HG03039 (cell line): ENCODE measurements around the gene AP2A1.
"Not testable (repeated sequence)": the region's sequence is repeated elsewhere in the genome, so short reads cannot be mapped to it uniquely, and the experiment has no call there.

Experiments
- ATAC-seq: cut with Tn5 transposase; IDR thresholded peaks from one replicate; pipeline ENCODE4 v1.9.1; 2021; ENCODE audit warnings: mild to moderate bottlenecking, moderate library complexity; ENCODE audit not compliant: unreplicated experiment

AP2A1 gene

DNA sequence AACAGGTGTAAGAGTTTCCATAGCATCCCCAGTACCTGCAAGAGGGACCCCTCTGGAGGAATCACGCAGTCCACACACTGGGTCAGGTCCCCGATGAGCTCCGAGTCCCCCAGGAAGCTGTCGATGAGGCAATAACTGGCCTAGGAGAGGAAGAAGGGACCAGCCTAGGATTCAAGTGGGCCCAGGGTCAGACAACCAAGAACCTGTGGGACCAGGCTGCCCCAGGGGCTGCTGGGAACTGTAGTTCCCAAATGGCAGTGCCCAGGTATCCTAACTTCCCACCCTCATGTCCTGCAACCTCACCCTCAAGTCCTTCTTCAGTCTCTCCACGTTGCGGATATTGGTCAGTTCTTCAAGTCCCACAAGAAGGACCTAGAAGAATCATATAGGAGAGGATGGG, 44.5 kb downstream of the AP2A1 start:
- ATAC-seq: no peak

GRCh38 chr19:49812452-49812996, 45.7 kb downstream of the AP2A1 start:
- no peak for ATAC-seq

- peak; percentile 36 for ATAC-seq
Observed at GRCh38 chr19:49812997-49813861, 46.4 kb downstream of the AP2A1 start, which contains the start of gene FUZ. TSS of gene FUZ (minus strand) at chr19:49813292. CDS start at chr19:49813106, 186 bp downstream.

DNA sequence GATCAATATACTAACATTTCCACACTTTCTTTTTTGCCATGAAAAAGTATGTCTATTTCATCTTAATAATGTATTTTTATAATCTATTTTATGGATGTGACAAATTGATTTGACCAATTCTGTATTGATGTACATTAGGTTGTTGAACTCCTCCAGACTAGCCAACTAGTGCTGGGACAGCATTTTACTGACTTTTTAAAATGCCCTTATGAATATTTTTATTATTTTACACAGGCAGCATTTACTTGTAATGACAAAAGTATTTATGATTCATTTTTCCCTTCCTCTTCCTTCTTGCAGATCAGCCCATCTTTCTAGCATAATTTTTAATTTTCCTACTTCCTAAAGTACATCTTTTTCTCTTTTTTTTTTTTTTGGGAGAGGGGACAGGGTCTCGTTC, 47.2 kb downstream of the AP2A1 start:
- ATAC-seq: no peak

DNA sequence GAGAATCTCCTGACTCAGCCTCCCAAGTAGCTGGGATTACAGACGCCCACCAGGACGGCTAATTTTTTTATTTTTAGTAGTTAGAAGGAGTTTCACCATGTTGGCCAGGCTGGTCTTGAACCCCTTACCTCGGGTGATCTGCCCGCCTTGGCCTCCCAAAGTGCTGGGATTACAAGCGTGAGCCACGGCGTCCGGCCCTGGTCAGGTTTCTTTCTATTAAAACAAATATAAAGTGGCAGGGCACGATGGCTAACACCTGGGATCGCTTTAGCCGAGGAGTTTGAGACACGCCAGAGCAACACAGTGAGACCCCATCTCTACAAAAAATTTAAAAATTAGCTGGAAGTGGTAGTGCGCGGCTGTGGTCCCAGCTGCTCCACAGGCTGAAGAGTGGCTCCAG, 49.8 kb downstream of the AP2A1 start:
- ATAC-seq: no peak

- peak; percentile 62 for ATAC-seq
Observed at GRCh38 chr19:49817964-49818648, 51.3 kb downstream of the AP2A1 start, which contains the start of gene MED25. TSS of gene MED25 (plus strand) at chr19:49818289. CDS start at chr19:49818342, 53 bp downstream.

DNA sequence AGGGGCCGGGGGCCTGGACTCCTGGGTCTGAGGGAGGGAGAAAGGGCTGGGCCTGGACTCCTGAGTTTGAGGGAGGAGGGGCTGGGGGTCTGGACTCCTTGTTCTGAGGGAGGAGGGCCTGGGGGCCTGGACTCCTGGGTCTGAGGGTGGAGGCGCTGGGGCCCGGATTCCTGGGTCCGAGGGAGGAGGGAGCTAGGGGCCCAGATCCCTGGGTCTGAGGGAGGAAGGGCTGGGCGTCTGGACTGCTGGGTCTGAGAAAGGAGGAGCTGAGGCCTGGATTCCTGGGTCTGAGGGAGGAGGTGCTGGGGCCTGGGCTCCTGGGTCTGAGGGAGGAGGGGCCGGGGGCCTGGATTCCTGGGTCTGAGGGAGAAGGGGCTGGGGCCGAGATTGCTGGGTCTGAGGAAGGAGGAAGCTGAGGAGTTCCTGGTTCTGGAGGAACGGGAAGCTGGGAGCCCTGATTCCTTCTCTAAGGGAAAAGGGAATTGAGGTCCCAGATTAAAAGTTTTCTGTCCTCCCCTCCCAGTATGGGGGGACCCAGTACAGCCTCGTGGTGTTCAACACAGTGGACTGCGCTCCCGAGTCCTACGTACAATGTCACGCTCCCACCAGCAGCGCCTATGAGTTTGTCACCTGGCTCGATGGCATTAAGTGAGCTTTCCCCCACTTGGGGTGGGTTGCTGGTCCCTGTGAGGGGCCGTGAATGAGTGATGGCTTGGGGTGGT, 52.0 kb downstream of the AP2A1 start:
- ATAC-seq: no peak

DNA sequence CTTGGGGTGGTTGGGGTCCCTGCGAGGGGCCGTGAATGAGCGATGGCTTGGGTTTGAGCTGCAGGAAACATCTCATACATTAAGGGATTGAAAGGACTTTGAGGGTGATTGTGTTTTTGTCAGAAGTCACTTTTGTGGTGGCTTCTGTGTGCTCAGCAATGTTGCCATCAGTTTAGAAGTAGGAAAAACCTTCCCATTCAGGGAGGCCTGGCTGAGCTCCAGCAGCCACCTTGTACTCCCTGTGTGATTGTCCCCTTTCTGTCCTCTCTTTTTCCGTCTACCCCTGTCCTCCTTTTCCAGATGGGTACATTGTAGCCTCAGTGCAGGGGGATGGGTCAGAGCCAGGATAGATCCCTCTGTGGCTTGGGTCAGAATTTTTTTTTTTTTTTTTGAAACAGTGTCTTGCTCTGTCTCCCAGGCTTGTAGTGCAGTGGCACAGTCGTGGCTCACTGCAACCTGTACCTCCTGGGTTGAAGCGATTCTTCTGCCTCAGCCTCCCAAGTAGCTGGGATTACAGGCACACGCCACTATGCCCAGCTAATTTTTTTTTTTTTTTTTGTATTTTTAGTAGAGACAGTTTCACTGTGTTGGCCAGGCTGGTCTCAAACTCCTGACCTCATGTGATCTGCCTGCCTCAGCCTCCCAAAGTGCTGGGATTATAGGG, 52.8 kb downstream of the AP2A1 start:
- not testable (repeated sequence) for ATAC-seq

DNA sequence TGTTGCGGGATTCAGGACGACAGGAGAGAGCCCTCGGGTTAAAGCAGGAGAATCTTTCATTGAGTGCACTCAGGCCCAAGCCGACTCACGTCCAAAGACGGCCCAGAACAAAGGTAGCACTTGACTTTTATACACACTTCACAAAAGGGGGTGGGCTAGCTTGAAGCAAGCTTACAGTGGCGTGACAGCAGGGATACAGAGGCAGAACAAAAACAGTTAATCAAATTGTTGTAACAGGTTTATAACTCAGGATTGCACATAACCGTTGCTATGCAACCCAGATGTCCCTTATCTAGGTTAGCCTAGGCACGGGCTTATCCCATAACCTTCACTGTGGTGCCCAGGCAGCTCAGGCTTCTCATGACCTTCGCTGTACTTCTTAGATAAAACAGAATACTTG, 53.3 kb downstream of the AP2A1 start:
- no peak for ATAC-seq

GRCh38 chr19:49823472-49823871, 56.7 kb downstream of the AP2A1 start:
- no peak for ATAC-seq

GRCh38 chr19:49824662-49825061, 57.9 kb downstream of the AP2A1 start:
- ATAC-seq: no peak

DNA sequence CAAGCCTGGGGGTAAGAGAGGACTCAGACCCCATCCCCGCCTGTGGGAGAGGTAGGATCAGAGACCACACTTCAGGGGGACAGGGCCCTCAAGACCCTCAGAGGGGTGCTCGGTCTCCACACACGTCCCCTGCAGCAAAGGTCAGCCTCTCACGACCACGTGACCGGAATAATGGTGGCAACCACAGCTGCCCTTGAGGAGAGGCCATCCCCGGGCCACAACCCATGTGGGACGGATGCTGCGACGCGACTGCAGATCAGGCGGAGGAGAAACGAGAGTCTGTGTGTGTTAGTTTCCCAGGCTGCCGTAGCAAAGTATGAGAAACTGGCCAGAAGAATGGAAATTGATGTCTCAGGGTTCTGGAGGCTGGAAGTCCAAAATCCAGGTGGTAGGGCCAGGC, 60.2 kb downstream of the AP2A1 start:
- ATAC-seq: no peak

DNA sequence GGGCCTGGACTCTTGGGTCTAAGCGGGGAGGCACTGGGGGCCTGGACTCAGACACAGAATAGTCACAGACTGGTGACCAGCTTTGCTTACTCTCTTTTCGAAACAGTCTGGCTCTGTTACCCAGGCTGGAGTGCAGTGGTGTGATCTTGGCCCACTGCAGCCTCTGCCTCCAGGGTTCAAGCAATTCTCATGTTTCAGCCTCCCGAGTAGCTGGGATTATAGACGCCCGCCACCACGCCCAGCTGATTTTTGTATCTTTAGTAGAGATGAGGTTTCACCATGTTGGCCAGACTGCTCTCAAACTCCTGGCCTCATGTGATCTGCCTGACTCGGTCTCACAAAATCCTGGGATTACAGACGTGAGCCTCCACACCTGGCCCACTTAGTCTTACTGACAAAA, 62.4 kb downstream of the AP2A1 start:
- ATAC-seq: no peak

GRCh38 chr19:49829721-49830120, 62.9 kb downstream of the AP2A1 start:
- no peak for ATAC-seq

DNA sequence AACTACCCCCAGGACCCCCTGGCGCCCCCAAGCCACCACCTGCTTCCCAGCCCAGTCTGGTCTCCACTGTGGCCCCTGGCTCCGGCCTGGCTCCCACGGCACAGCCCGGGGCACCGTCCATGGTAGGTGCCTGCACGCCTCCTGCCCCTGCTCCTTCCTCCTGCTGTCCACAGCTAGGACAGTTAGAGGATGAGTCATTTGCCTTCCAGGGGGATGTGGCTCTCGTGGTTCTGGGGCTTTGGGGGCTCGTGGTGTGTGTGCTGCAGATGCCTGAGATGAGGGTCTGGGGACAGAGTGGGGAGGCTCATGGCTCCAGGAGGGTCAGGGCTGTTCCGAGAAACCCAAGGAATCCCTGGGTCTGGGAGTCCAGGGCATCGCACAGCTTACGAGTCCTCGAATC, 64.0 kb downstream of the AP2A1 start:
- ATAC-seq: no peak

- no peak for ATAC-seq
Observed at GRCh38 chr19:49831592-49831991, 64.8 kb downstream of the AP2A1 start.

DNA sequence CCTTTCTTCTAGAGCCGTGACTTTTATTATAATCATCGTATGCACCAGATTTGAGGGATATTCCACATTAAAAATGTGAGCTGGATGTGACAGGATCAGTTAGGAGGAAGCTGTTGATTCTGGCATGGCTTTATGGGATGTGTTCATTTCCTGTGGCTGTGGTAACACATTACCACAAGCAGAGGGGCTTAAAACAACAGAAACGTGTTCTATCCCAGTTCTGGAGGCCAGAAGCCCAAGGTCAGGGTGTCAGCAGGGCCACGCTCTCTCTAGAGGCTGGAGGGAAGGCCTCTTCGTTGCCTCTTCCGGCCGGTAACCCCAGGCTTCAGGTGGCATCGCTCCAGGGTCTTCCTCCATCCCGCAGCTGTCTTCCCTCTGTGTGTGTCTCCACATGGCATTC, 65.8 kb downstream of the AP2A1 start:
- no peak for ATAC-seq

- no peak for ATAC-seq
Observed at GRCh38 chr19:49833599-49833998, 66.8 kb downstream of the AP2A1 start.

DNA sequence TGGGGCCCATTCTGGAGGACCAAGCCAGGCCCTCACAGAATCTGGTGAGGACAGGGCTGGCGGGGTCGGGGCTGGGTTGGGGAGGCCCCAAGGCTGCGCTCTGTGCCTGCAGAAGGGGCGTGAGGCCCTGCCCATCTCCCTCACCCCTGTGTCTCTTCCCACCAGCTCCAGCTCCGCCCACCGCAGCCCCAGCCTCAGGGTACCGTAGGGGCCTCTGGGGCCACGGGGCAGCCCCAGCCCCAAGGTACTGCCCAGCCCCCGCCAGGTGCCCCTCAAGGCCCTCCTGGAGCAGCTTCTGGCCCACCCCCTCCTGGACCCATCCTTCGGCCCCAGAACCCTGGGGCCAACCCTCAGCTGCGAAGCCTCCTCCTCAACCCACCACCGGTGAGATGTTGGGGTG, 68.8 kb downstream of the AP2A1 start:
- no peak for ATAC-seq

GRCh38 chr19:49836176-49837008, 69.6 kb downstream of the AP2A1 start:
- no peak for ATAC-seq
